GM19452 (cell line): ENCODE measurements around the gene APOBEC3F.

Source experiments
- ATAC-seq: cut with Tn5 transposase; IDR thresholded peaks from one replicate; pipeline ENCODE4 v1.9.1; 2021; ENCODE audit not compliant: unreplicated experiment

The APOBEC3F gene

DNA sequence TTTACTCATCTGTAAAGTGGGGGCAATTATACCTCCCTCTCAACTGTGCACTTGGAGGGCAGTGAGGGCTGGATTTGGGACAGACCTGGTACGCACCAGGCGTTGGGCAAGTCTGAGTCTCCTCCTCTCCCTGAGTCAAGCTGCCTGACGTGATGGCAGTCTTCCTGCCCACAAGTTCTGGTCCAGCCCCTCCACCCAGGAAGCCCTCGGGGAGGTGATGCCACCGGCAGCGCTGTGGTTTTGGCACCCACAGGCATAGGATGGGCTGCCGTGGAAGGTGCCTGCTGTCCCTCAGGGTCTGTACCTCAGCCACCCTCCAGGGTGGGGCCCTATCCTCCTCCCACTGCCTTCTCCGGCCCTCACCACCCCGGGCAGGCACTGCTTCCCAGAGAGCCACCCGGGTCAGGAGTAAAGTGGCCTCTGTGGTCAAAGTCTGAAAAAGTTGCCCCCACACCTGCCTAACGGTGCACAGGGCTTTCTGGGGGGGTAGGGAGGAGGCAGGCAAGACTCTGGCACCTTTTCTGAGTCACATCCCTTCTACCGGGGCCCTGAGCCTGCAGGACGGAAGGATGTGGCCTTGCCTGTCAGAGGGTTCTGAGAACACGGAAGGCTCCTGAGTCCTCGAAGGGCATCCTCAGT lies 49.9 kb downstream of the APOBEC3F start:
- no peak for ATAC-seq

GRCh38 chr22:39091126-39092081 lies 50.7 kb downstream of the APOBEC3F start:
- no peak for ATAC-seq

DNA sequence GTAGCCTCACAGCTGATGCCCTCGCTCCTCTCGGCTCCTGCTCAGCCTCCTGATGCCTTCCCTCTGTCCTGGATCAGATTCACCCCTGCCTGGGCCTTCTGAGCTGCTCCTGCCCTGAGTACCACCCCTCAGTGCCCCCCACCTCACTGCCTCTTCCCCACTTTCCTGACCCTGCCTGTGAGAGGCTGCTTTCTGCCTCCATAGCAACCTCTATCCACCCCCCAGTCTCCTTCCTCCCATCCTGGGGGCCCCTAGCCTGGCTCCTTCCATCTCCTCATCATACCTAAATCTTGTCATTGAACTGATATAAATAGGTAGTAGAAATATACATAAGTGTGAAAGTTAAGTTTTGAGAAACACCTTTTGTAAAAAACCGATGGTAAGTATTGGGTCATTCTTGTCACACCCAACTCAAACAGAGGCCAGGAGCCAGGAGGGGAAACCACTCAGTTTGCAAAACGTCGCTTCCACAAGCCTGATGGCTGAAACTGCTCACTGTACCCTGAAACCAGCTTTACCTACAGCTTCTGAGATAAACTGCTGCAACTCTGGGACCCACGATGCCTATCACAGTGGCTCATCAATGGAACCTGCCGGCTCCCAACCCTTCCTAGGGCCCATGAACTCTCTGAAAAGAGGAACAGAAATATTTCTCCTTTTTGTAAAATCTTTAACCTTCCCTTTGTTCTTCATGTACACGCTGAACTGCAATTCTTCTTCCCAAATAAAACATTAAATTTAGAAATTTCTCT lies 51.6 kb downstream of the APOBEC3F start:
- ATAC-seq, result no peak

DNA sequence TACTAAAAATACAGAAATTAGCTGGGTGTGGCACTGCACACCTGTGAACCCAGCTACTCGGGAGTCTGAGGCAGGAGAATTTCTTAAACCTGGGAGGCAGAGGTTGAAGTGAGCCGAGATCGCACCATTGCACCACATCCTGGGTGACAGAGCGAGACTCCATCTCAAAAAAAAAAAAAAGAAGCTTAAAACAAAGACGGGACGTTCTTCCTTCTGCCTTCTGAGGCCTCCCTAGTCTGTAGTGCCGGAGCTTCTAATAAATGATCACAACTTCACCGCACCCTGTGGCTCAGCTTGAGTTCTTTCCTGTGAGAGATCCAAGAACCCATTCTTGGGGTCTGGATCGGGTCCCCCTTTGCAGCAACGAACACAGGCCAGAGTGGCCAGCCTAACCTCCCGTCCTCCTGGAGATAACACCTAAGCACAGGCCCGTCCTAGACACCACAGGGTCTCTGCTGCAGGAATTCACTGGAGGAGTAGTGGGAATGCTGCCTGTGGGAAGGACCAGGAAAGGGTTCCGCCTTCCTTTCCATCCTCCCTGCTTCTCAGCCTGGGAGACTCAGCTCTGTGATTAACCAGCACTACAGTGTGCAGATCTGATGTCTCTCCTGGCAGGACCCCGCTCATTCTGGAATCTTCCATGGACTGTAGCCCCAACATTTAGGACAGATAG lies 54.2 kb downstream of the APOBEC3F start:
- ATAC-seq, result no peak

- ATAC-seq, result no peak
Measured at GRCh38 chr22:39095971-39096370, 55.3 kb downstream of the APOBEC3F start.

- no peak for ATAC-seq
Measured at GRCh38 chr22:39097098-39098020, 56.7 kb downstream of the APOBEC3F start, which contains the start of gene APOBEC3H. Gene APOBEC3H, plus strand, starts transcription at chr22:39097244. Its CDS starts 3,035 bp downstream, at chr22:39100279.

DNA sequence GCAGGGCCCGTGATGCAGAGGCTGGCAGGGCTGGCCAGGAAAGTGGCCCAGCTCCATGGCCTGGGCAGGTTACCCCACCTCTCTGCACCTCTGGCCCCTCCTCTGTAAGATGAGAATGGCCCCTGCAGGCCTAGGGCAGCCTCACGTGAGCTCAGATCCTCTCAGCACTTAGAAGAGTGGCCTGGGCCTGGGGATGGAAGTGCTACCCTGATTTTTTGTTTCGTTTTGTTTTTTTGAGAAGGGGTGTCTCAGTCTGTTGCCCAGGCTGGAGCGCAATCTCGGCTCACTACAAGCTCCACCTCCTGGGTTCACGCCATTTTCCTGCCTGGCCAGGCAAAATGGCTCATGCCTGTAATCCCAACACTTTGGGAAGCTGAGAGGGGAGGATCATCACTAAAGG lies 57.4 kb downstream of the APOBEC3F start:
- ATAC-seq, result no peak

DNA sequence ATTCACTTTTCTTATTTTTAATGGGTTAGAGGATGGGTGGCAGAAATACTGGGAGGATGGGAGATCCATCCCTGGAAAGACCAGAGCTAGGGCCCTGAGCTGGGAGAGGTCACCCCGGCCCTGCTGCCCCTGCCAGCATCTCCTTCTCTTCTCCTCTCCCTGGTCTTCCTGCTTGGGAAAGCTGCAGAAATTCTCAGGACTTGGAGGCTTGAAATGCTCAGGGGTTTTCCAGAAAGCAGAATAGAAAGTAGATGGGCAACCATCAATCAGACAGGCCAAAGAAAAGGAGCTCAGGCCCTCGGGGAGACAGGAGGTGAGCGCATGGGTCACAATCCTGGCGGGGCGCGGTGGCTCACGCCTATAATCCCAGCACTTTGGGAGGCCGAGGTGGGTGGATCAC lies 57.9 kb downstream of the APOBEC3F start:
- ATAC-seq, result no peak

- no peak for ATAC-seq
Measured at GRCh38 chr22:39101226-39101625, 60.6 kb downstream of the APOBEC3F start.

GRCh38 chr22:39103431-39103830 lies 62.8 kb downstream of the APOBEC3F start:
- no peak for ATAC-seq
